BE2C (cell line): ENCODE data around the gene MSGN1.

Experiments
- DNase-seq: peaks from one replicate; pipeline ENCODE4 v3.0.0-alpha.2; 2020
- H3K27me3 ChIP-seq: fragments of 250-450 bp; sonication (Bioruptor Pico); 2 replicates; pipeline ENCODE4 v1.5.1; 2020; ENCODE audit warnings: mild to moderate bottlenecking
- H3K36me3 ChIP-seq: fragments of 250-450 bp; sonication (Bioruptor Pico); 2 replicates; pipeline ENCODE4 v1.5.1; 2020; ENCODE audit warnings: mild to moderate bottlenecking
- H3K4me1 ChIP-seq: fragments of 250-450 bp; sonication (Bioruptor Pico); 2 replicates; pipeline ENCODE4 v1.5.1; 2020
- H3K4me3 ChIP-seq: 2 replicates; pipeline ENCODE4 v1.5.1; 2011; ENCODE audit warnings: low read depth, low read length
- H3K9me3 ChIP-seq: fragments of 250-450 bp; sonication (Bioruptor Pico); 2 replicates; pipeline ENCODE4 v1.5.1; 2020
- TF ChIP-seq, protein P1 (sequence below): IDR thresholded peaks from 2 replicates; pipeline ENCODE4 v1.5.1; 2012; ENCODE audit warnings: mild to moderate bottlenecking, low read depth, low read length

Gene MSGN1

DNA sequence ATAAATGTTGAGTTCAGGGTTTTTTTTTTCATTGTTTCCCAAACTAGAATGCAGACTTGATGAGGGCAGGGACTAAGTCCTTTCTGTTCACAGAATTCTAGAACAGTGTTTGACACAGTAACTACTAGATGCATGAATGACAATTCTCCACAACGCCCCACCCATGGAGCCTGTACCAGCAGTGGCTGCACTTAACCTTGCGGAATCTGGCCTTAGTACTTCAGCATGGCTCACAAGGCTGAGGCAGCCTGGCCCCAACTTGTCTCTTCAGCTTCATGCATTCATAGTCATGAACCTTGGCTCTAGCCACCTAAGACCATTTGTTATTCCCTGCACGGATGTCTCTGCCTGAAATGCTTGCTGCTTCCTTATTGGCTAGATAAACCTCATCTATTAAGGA, 29.5 kb upstream of the MSGN1 start:
- peaks cover 17% of the 10 kb centered on the region for H3K4me1 ChIP-seq
- DNase-seq: no peak

DNA sequence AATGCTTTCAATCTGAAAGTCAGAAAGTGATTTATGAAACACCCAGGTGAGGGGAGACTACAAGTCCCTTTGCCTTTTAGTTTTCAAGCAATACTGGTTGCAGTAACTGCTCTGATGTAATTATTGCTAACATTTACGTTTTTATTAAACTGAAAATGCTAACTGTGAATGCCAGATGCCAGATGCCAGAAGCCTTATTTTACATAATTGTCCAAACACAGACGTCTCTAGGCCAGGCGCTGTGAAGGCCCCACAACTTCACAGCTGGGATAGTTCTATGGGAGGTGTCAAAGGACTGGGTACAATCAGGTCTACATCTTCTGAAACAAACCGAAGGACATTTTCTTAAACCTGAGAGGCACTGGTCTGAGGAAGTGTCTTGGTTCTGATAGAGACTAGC, 27.5 kb upstream of the MSGN1 start:
- DNase-seq: no peak
- Histone ChIP-seq H3K27me3 (no peaks in the 10 kb centered on the region), H3K36me3 (no peaks in the 10 kb centered on the region), H3K4me1 (peaks cover 17% of the 10 kb centered on the region), H3K4me3 (no peak overlapping the region), H3K9me3 (no peaks in the 10 kb centered on the region)
- TF ChIP-seq, protein P1, sequence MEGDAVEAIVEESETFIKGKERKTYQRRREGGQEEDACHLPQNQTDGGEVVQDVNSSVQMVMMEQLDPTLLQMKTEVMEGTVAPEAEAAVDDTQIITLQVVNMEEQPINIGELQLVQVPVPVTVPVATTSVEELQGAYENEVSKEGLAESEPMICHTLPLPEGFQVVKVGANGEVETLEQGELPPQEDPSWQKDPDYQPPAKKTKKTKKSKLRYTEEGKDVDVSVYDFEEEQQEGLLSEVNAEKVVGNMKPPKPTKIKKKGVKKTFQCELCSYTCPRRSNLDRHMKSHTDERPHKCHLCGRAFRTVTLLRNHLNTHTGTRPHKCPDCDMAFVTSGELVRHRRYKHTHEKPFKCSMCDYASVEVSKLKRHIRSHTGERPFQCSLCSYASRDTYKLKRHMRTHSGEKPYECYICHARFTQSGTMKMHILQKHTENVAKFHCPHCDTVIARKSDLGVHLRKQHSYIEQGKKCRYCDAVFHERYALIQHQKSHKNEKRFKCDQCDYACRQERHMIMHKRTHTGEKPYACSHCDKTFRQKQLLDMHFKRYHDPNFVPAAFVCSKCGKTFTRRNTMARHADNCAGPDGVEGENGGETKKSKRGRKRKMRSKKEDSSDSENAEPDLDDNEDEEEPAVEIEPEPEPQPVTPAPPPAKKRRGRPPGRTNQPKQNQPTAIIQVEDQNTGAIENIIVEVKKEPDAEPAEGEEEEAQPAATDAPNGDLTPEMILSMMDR: no peak

More for the DNA sequence above, 29.5 kb upstream of the MSGN1 start:
- TF ChIP-seq, protein P1: no peak
- Histone ChIP-seq H3K4me3 (no peak overlapping the region), H3K9me3 (no peaks in the 10 kb centered on the region), H3K27me3 (no peaks in the 10 kb centered on the region), H3K36me3 (no peaks in the 10 kb centered on the region)

DNA sequence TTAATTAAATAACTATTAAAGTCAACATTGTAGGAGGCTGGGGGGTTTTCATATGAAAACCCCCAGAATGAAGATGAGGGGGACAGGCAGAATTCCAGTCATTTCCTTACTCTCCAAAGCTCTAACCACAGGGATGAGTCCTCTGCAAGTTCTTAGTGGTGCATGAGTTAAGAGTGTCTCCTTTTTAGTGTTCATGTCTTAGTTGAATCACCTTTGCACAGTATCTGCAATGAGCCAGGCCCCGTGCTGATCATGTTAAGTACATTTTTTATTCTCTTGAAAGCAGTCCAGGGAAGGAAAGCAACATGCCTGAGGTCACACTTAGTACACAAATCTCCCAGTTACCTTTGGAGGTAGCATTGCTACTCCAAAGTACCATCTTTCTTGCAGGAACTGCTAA, 25.7 kb upstream of the MSGN1 start:
- H3K4me1 ChIP-seq: peaks cover 17% of the 10 kb centered on the region
- H3K9me3 ChIP-seq: no peaks in the 10 kb centered on the region
- no peaks in the 10 kb centered on the region for H3K36me3 ChIP-seq
- H3K27me3 ChIP-seq: no peaks in the 10 kb centered on the region
- DNase-seq: no peak
- TF ChIP-seq, protein P1: no peak
- no peak overlapping the region for H3K4me3 ChIP-seq

DNA sequence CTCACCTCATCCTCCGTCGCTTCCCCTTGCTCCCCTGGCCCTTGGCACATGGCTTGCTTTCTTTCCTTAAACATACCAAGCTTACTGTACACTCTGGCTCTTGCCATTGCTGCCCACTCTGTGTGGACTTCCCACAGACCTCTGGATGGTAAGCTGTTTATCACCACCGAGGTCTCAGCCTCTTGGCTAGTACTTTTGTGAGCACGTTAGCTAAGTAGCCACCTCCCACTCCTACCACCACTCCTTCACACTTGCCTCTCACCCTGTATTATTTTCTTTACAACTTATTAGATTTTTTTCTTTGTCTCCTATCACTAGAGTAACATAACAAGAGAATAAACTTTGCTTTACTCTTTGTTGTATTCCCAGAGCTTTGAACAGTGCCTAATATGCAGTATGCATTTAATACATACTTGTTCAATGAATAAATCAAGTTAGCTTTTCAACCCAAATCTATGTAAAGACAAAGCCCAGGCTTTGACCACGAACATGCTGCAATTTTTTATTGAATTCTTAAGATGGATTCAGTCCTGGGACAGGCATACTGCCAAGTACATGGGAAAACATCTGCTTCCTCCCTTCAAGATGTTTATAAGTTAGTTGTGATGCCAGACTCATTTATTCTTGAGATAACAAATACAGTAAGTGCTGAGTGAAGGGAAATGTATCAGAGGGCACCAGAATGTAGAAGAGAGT, 25.0 kb upstream of the MSGN1 start:
- DNase-seq: no peak
- Histone ChIP-seq H3K4me1 (peaks cover 17% of the 10 kb centered on the region), H3K9me3 (no peaks in the 10 kb centered on the region), H3K36me3 (no peaks in the 10 kb centered on the region), H3K27me3 (no peaks in the 10 kb centered on the region), H3K4me3 (no peak overlapping the region)
- TF ChIP-seq, protein P1: no peak

DNA sequence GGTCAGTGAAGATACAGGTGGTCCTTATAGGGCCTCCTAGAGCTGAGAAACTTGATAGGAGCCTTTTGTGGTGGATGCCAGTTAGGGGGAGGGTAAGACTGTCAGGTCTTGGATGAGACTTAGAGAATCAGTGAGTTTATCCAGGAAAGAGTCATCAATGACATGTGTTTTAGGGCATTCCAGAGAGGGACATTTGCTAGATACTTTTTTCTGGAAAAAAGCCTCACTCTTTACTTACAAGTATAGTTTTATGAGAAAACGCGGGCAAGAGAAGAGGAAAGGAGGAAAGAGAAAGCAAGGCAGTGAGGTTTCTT, 24.5 kb upstream of the MSGN1 start:
- Histone ChIP-seq H3K36me3 (no peaks in the 10 kb centered on the region), H3K4me3 (no peak overlapping the region), H3K27me3 (no peaks in the 10 kb centered on the region), H3K9me3 (no peaks in the 10 kb centered on the region), H3K4me1 (peaks cover 17% of the 10 kb centered on the region)
- DNase-seq: no peak
- TF ChIP-seq, protein P1: no peak

DNA sequence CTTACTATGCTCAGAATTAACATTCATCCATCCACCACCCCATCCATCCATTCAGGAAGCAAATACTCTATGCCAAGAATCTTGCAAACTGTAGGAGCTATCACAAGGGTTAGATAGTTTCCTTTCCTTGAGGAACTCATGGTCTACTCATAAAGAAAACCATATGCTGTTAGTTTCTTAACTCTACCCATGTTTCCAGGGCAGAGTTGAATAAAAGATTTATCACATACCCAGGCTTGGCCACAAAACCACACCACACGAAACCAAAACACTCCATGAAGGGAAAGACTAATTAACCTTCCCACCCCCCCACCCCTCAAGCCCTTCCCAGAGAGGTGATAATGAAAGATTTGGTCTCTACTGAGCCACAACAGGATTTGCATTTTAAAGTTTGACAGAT, 23.7 kb upstream of the MSGN1 start:
- peaks cover 17% of the 10 kb centered on the region for H3K4me1 ChIP-seq
- H3K27me3 ChIP-seq: no peaks in the 10 kb centered on the region
- no peaks in the 10 kb centered on the region for H3K9me3 ChIP-seq
- DNase-seq: no peak
- TF ChIP-seq, protein P1: no peak
- no peak overlapping the region for H3K4me3 ChIP-seq
- H3K36me3 ChIP-seq: no peaks in the 10 kb centered on the region
